ENCODE data around the gene PCSK1N.
A peak's percentile ranks its signal among the peaks of the same experiment; 100 is the strongest.

Gene PCSK1N

DNA sequence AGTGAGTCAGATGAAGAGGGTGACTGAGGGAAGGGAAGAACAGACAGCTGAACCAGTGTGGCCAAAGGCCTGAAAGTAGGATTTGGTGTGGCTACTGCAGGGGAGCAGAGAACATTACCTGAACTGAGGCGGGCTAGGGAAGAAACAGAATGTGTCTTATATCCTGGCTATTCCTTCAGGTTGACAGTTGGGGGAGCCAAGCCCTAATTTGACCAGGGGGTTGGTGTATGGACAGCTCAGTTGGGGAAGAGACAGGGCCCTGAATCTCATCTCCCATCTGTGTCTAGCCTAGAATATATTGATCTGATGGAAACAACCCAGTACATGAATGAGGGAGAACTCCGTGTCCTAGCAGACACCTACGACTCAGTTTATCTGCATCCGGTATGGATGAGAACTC lies 29.3 kb downstream of the PCSK1N start:
- no CpG with 5 or more reads among the region's 4 CpGs for WGBS (ENCODE audit: extremely low coverage, insufficient coverage, insufficient read length)
- Histone ChIP-seq H3K9ac (ENCODE audit: low read length) (no peak overlapping the region), H2BK120ac (ENCODE audit: insufficient read depth, low read length, poor library complexity) (no peak overlapping the region), H3K18ac (ENCODE audit: low read length) (no peak overlapping the region), H3K27ac (ENCODE audit: low read depth, low read length) (no peak overlapping the region), H2AFZ (ENCODE audit: insufficient read depth, low read length, poor library complexity) (no peak overlapping the region), H4K91ac (ENCODE audit: low read depth, low read length) (no peak overlapping the region), H2BK12ac (ENCODE audit: low read length) (no peak overlapping the region), H3K4me2 (ENCODE audit: low read length) (no peak overlapping the region), H4K12ac (ENCODE audit: low read depth, low read length) (no peak overlapping the region), H3K27me3 (ENCODE audit: insufficient read depth, low read length) (no peaks in the 10 kb centered on the region), H3K4me3 (ENCODE audit: low read depth, low read length) (no peak overlapping the region), H3K79me2 (ENCODE audit: control insufficient read depth, insufficient read depth, low read length, poor library complexity) (peaks cover 4% of the 10 kb centered on the region), H3K4me1 (ENCODE audit: control insufficient read depth in 1 of 2, insufficient read depth in 2 of 2, low read length in 2 of 2) (peaks cover 3 to 5% of the 10 kb centered on the region in 2 experiments), H4K8ac (ENCODE audit: low read depth, low read length) (no peak overlapping the region), H2AK5ac (ENCODE audit: low read length) (no peak overlapping the region), H3K79me1 (ENCODE audit: low read length) (peaks cover 6% of the 10 kb centered on the region), H2BK5ac (ENCODE audit: low read depth, low read length, poor library complexity) (no peak overlapping the region), H3K23ac (ENCODE audit: low read length) (no peak overlapping the region), H3K36me3 (ENCODE audit: control insufficient read depth in 1 of 2, insufficient read depth in 2 of 2, low read length in 2 of 2) (peaks cover 22 to 25% of the 10 kb centered on the region in 2 experiments), H3K14ac (ENCODE audit: low read length) (no peak overlapping the region), H3K9me3 (ENCODE audit: insufficient read depth, low read depth, low read length) (no peaks in the 10 kb centered on the region), H3K4ac (ENCODE audit: low read depth, low read length) (no peak overlapping the region)
- no peak for DNase-seq

DNA sequence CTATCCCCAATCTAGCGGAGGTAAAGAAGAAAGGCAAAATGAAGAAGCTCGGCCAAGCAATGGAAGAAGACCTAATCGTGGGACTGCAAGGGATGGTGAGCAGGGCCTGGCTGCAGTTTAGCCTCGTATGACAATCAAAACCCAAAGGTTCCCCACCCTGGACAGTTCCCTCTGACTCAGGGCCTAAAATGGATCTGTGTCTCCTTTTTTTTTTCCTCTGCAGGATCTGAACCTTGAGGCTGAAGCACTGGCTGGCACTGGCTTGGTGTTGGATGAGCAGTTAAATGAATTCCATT lies 32.6 kb downstream of the PCSK1N start:
- Histone ChIP-seq H2AFZ (ENCODE audit: insufficient read depth, low read length, poor library complexity) (no peak overlapping the region), H3K9me3 (ENCODE audit: insufficient read depth, low read depth, low read length) (no peaks in the 10 kb centered on the region), H3K18ac (ENCODE audit: low read length) (no peak overlapping the region), H2BK12ac (ENCODE audit: low read length) (no peak overlapping the region), H3K27ac (ENCODE audit: low read depth, low read length) (peak overlapping the region; percentile 78), H2AK5ac (ENCODE audit: low read length) (no peak overlapping the region), H3K4me3 (ENCODE audit: low read depth, low read length) (peak overlapping the region; percentile 78), H3K79me2 (ENCODE audit: control insufficient read depth, insufficient read depth, low read length, poor library complexity) (peaks cover 4% of the 10 kb centered on the region), H3K27me3 (ENCODE audit: insufficient read depth, low read length) (no peaks in the 10 kb centered on the region), H3K4ac (ENCODE audit: low read depth, low read length) (no peak overlapping the region), H2BK5ac (ENCODE audit: low read depth, low read length, poor library complexity) (peak overlapping the region; percentile 39), H3K4me1 (ENCODE audit: control insufficient read depth in 1 of 2, insufficient read depth in 2 of 2, low read length in 2 of 2) (peaks cover 5 to 8% of the 10 kb centered on the region in 2 experiments), H4K91ac (ENCODE audit: low read depth, low read length) (peak overlapping the region; percentile 66), H3K79me1 (ENCODE audit: low read length) (peaks cover 10% of the 10 kb centered on the region), H3K4me2 (ENCODE audit: low read length) (peak overlapping the region; percentile 75), H4K12ac (ENCODE audit: low read depth, low read length) (peak overlapping the region; percentile 55), H4K8ac (ENCODE audit: low read depth, low read length) (peak overlapping the region; percentile 76), H3K36me3 (ENCODE audit: control insufficient read depth in 1 of 2, insufficient read depth in 2 of 2, low read length in 2 of 2) (peaks cover 17 to 21% of the 10 kb centered on the region in 2 experiments), H3K23ac (ENCODE audit: low read length) (no peak overlapping the region), H3K14ac (ENCODE audit: low read length) (no peak overlapping the region), H3K9ac (ENCODE audit: low read length) (no peak overlapping the region), H2BK120ac (ENCODE audit: insufficient read depth, low read length, poor library complexity) (no peak overlapping the region)
- WGBS (ENCODE audit: extremely low coverage, insufficient coverage, insufficient read length), result no CpG with 5 or more reads among the region's 4 CpGs
- no peak for DNase-seq

- H3K36me3 ChIP-seq (ENCODE audit: control insufficient read depth in 1 of 2, insufficient read depth in 2 of 2, low read length in 2 of 2), result peaks cover 16 to 18% of the 10 kb centered on the region in 2 experiments
- H3K14ac ChIP-seq (ENCODE audit: low read length), result peak overlapping the region; percentile 79
- H2BK5ac ChIP-seq (ENCODE audit: low read depth, low read length, poor library complexity), result peak overlapping the region; percentile 95
- peak overlapping the region; percentile 63 for H2AFZ ChIP-seq (ENCODE audit: insufficient read depth, low read length, poor library complexity)
- peak overlapping the region; percentile 84 for H3K4ac ChIP-seq (ENCODE audit: low read depth, low read length)
- H3K18ac ChIP-seq (ENCODE audit: low read length), result peak overlapping the region; percentile 62
- no peaks in the 10 kb centered on the region for H3K9me3 ChIP-seq (ENCODE audit: insufficient read depth, low read depth, low read length)
- no peaks in the 10 kb centered on the region for H3K27me3 ChIP-seq (ENCODE audit: insufficient read depth, low read length)
- H2BK12ac ChIP-seq (ENCODE audit: low read length), result no peak overlapping the region
- WGBS (ENCODE audit: extremely low coverage, insufficient coverage, insufficient read length), result no CpG with 5 or more reads among the region's 40 CpGs
- H3K4me3 ChIP-seq (ENCODE audit: low read depth, low read length), result peak overlapping the region; percentile 78
- peak overlapping the region; percentile 53 for H2BK120ac ChIP-seq (ENCODE audit: insufficient read depth, low read length, poor library complexity)
- peak overlapping the region; percentile 85 for H4K8ac ChIP-seq (ENCODE audit: low read depth, low read length)
- peak overlapping the region; percentile 97 for H3K9ac ChIP-seq (ENCODE audit: low read length)
- DNase-seq, result peak; percentile 79 to 82
- peak overlapping the region; percentile 64 for H4K12ac ChIP-seq (ENCODE audit: low read depth, low read length)
- H3K79me1 ChIP-seq (ENCODE audit: low read length), result peaks cover 10% of the 10 kb centered on the region
- peak overlapping the region; percentile 97 for H3K27ac ChIP-seq (ENCODE audit: low read depth, low read length)
- peaks cover 5 to 8% of the 10 kb centered on the region in 2 experiments for H3K4me1 ChIP-seq (ENCODE audit: control insufficient read depth in 1 of 2, insufficient read depth in 2 of 2, low read length in 2 of 2)
- no peak overlapping the region for H3K23ac ChIP-seq (ENCODE audit: low read length)
- peak overlapping the region; percentile 81 for H4K91ac ChIP-seq (ENCODE audit: low read depth, low read length)
- H2AK5ac ChIP-seq (ENCODE audit: low read length), result no peak overlapping the region
- H3K79me2 ChIP-seq (ENCODE audit: control insufficient read depth, insufficient read depth, low read length, poor library complexity), result peaks cover 4% of the 10 kb centered on the region
- peak overlapping the region; percentile 75 for H3K4me2 ChIP-seq (ENCODE audit: low read length)
Measured at GRCh38 chrX:48802089-48802904, 33.1 kb downstream of the PCSK1N start.

DNA sequence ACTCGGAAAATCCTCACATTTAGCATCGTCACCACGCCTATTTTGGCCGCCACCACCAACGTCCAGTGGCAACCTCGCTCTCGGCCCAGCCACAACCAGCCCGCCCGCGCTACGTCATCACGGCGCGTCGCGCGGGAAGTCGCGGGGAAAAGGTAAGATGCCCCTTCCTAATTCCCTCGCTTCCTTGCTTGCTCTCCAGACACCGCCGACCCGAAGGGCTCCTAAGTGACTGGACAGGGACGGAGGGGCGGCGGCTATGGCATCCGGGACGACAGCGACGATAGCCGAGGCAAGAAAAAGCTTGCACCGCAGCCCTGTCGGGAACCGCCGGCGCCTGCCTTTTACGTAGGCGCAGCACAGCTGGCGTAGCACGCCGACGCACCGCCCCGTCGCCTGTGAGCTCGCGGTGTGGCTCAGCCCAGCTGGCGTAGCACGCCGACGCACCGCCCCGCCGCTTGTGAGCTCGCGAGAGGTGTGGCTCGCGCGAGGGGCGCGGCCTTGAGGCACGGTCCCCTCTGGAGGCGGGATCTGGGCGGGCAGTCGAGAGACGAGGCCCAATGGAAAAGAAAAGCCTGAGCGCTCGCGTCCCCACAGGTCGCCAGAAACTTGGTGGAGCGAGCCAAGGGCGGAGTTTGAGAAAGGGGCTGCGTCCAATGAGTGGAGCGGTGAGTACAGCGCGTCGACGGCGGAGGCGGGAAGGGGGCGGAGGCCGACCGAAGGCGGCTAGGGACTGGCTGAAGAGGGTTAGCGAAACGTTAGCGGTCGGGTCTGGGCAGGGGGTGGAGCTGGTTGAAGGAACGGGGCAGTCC lies 33.9 kb downstream of the PCSK1N start, which contains the start of gene HDAC6:
Gene HDAC6, plus strand, starts transcription at position 788 of the 809 bp plus-strand sequence. CDS start 626 bp downstream, outside the sequence.
- Histone ChIP-seq H3K27ac (ENCODE audit: low read depth, low read length) (peak within 1 kb of the TSS; percentile 97), H3K36me3 (ENCODE audit: control insufficient read depth in 1 of 2, insufficient read depth in 2 of 2, low read length in 2 of 2) (peaks cover 16 to 17% of the 10 kb centered on the region in 2 experiments), H3K79me2 (ENCODE audit: control insufficient read depth, insufficient read depth, low read length, poor library complexity) (peaks cover 4% of the 10 kb centered on the region), H4K12ac (ENCODE audit: low read depth, low read length) (peak within 1 kb of the TSS; percentile 98), H3K4me2 (ENCODE audit: low read length) (peak within 1 kb of the TSS; percentile 83), H4K91ac (ENCODE audit: low read depth, low read length) (peak within 1 kb of the TSS; percentile 98), H2BK5ac (ENCODE audit: low read depth, low read length, poor library complexity) (peak within 1 kb of the TSS; percentile 99), H2BK12ac (ENCODE audit: low read length) (no peak within 1 kb of the TSS), H3K4me3 (ENCODE audit: low read depth, low read length) (peak within 1 kb of the TSS; percentile 88), H3K27me3 (ENCODE audit: insufficient read depth, low read length) (no peaks in the 10 kb centered on the region), H2BK120ac (ENCODE audit: insufficient read depth, low read length, poor library complexity) (peak within 1 kb of the TSS; percentile 81), H3K4ac (ENCODE audit: low read depth, low read length) (peak within 1 kb of the TSS; percentile 93), H2AFZ (ENCODE audit: insufficient read depth, low read length, poor library complexity) (peak within 1 kb of the TSS; percentile 63), H2AK5ac (ENCODE audit: low read length) (peak within 1 kb of the TSS; percentile 79), H3K4me1 (ENCODE audit: control insufficient read depth in 1 of 2, insufficient read depth in 2 of 2, low read length in 2 of 2) (peaks cover 5 to 8% of the 10 kb centered on the region in 2 experiments), H3K9me3 (ENCODE audit: insufficient read depth, low read depth, low read length) (no peaks in the 10 kb centered on the region), H3K23ac (ENCODE audit: low read length) (no peak within 1 kb of the TSS), H3K79me1 (ENCODE audit: low read length) (peaks cover 10% of the 10 kb centered on the region), H4K8ac (ENCODE audit: low read depth, low read length) (peak within 1 kb of the TSS; percentile 99), H3K18ac (ENCODE audit: low read length) (peak within 1 kb of the TSS; percentile 94), H3K14ac (ENCODE audit: low read length) (peak within 1 kb of the TSS; percentile 93), H3K9ac (ENCODE audit: low read length) (peak within 1 kb of the TSS; percentile 97)
- peak; percentile 97 to 98 for DNase-seq
- WGBS (ENCODE audit: extremely low coverage, insufficient coverage, insufficient read length), result no CpG with 5 or more reads among the region's 89 CpGs
